NCI-H345 (cell line): ENCODE data around the gene DMAC2.
A peak's percentile ranks its signal among the peaks of the same experiment; 100 is the strongest.
"Not testable (repeated sequence)": the region's sequence is repeated elsewhere in the genome, so short reads cannot be mapped to it uniquely, and the experiment has no call there.

Experiments
- DNase-seq: peaks from one replicate; lab custom pipeline; 2025; lab: John Stamatoyannopoulos, UW

DMAC2 gene

GRCh38 chr19:41439441-41440222 is at the start of gene DMAC2:
Gene DMAC2, minus strand, starts transcription at chr19:41439912. Its CDS starts 13 bp downstream, at chr19:41439899.
- DNase-seq, result peak; percentile 94

GRCh38 chr19:41486953-41487352 is 47.2 kb upstream of the DMAC2 start:
- DNase-seq, result not testable (repeated sequence)

- no peak for DNase-seq
Observed at GRCh38 chr19:41484822-41485221, 45.1 kb upstream of the DMAC2 start.

- DNase-seq, result no peak
Observed at GRCh38 chr19:41480336-41480735, 40.6 kb upstream of the DMAC2 start.

DNA sequence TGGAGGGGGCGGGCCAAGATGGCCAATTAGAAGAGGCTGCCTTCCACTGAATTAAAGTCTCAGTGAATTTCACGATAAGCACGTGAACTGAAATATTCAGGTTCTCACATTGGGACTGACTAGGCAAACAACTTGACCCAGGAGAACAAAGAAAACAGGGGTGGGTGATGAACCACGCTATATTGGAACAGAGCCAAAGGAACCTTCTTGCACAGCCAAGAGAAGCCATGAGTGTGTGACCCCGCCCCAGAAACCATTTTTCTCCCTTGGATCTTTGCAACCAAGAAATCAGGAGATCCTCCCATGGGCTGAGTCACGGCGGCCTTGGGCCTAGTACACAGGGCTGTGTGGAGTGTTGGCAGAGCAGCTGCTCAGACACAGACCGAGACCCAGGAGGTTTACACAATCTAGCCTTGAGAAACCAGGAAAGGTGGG is 40.1 kb upstream of the DMAC2 start:
- DNase-seq, result no peak

GRCh38 chr19:41478875-41479756 is 39.4 kb upstream of the DMAC2 start:
- no peak for DNase-seq

- no peak for DNase-seq
Observed at GRCh38 chr19:41478171-41478570, 38.5 kb upstream of the DMAC2 start.

DNA sequence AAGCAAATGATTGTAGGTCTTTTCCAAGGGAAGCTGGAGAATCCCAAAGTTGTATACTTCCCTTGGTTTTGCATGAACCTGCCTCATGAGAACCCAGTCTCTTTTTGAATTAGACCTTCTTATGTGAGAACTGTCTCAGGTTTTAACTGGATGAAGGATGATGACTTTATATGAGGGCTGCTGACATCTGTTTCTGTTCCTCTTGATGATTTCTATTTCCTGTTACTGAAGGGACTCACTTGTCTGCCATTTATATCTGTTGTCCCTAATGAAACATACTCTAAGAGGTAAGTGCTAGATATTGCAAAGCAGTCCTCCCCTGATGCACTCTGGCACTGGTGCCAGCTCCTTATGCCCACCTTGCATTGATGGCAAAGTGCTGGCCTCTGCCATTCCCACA is 36.9 kb upstream of the DMAC2 start:
- no peak for DNase-seq

GRCh38 chr19:41463257-41464256 is 23.8 kb upstream of the DMAC2 start:
- not testable (repeated sequence) for DNase-seq

GRCh38 chr19:41462497-41462896 is 22.8 kb upstream of the DMAC2 start:
- DNase-seq, result no peak

DNA sequence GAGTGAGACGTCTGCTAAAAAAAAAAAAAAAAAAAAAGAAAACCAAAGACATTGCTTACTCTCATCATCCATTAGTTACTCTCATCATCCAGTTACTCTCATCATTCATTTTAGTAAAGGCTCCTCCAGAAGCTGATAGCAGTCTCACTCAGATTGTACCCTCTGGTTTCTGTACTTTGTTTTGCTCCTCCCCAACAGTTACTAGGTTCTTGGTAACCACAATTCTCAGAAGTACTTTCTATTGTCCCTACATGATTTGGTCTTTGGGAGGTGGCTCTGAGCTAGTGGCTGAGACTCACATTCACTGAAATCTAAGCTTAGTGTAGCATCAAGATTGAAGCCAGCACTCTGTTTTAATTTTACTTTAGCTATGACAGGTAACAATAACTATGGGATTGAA is 17.5 kb upstream of the DMAC2 start:
- DNase-seq, result no peak

DNA sequence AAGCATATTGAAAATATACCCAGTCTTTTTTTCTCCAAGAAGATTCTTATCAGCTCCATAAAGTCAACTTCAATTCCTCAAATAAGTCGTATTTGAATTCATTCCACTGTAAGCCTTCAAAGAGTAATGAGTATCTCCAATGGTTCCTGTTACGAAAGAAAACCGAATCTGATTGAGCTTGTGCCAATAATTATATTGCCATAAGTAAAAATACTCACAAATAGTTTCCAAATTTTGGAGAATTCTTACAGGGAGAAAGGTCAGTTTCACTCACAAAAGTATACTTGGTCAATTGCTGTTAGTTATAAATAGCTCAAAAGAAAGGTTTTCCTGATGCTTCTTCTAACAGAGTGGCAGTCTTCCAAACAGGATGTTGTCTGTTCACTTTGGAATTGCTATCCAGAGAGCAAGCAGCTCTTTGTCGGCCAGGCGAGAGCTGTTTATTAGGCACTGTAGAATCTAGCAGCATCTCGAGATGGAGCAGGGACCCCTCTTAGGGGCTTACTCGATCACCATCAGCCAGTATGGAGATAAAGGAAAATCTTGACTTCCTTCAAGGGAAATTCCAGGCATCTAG is 16.7 kb upstream of the DMAC2 start:
- no peak for DNase-seq

- DNase-seq, result no peak
Observed at GRCh38 chr19:41455936-41456335, 16.2 kb upstream of the DMAC2 start.

- DNase-seq, result no peak
Observed at GRCh38 chr19:41452584-41453275, 13.0 kb upstream of the DMAC2 start.

- DNase-seq, result no peak
Observed at GRCh38 chr19:41449865-41450178, 10.1 kb upstream of the DMAC2 start.

DNA sequence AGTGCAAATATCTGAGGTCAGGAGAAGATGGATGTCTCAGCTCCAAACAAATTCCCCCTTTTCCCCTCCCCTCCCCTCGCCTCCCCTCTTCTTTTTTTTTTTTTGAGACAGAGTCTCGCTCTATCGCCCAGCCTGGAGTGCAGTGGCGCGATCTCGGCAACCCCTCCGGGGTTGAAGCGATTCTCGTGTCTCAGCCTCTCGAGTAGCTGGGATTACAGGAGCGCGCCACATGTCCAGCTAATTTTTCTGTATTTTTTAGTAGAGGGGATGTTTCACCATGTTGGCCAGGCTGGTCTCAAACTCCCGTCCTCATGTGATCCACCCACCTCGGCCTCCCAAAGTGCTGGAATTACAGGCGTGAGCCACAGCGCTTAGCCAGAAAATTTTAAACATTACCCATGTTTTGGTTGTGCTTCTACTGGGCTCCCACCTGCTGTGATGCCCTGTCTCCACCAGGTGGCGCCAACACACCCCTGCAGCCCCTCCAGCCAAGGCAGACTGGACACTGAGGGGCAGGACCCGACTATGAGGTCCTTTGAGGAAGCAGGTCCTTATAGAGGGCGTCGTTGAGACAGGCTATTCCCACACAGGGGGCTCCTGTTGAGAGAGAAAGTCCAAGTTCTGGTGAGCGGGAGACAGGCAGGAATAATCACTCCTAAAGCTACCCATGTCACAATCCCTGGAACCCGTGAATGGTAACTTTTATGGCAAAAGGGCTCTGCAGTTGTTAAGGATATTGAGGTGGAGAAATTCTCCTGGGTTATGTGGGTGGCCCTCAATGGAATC is 9.6 kb upstream of the DMAC2 start:
- peak; percentile 30 for DNase-seq

DNA sequence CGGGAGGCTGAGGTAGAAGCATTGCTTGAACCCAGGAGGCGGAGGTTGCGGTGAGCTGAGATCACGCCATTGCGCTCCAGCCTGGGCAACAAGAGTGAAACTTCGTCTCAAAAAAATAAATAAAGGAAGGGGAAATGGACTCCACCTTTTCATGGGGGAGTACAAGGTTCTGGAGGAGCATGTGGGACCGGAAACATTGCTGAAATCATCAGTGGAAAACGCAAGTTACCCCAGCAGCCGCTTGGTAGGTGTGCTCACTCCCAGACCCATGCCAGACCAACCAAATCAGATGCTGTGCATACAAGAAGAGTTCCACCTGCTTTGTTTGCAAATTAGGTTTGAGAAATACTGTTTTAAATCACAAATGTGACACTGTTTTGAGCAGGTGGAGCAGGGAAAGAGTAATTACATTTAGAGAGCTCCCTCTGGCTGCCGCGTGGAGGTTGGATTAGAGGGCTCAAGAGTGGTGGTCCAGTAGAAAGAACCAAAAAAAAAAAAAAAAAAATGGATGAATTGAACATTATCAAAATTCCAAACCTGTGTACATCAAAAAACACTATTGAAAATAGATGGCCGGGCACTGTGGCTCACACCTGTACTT is 8.1 kb upstream of the DMAC2 start:
- DNase-seq, result no peak

DNA sequence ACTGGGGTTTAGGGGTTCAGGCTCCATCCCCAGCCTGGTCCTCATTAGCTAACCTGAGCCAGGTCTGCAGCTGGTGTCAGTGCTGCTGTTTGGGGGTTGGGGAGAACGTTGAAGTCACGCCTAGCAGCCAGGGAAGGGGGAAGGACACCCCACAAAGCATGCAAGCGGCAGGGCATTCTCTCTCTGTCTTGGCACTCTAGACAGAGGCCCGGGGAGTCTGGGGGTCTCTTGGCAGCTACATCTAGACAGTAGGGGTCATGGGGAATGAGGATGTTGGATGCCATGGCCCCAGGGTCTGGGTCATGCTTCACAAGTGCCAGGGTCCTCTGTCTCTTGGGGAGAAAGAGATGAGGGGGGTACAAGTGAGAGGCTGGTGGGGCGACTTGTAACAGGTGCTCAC is 5.9 kb upstream of the DMAC2 start:
- no peak for DNase-seq

GRCh38 chr19:41443813-41444455 is 4.2 kb upstream of the DMAC2 start:
- DNase-seq, result no peak
